Hepatocyte (in vitro differentiated cells): ENCODE measurements around the gene TRIM72. TPM values are rescaled to one million over a fixed set of nuclear protein-coding genes. Genes with fewer than 3 reads are reported as not detected.

Experiments
- DNase-seq: peaks from one replicate; pipeline ENCODE4 v3.0.0-alpha.2; 2016; ENCODE audit warnings: low spot score
- H2AFZ ChIP-seq: fragments of 200-600 bp; sonication (generic); 2 replicates; pipeline ENCODE4 v1.6.0; 2016; ENCODE audit warnings: antibody characterized with exemption, mild to moderate bottlenecking
- H3K27ac ChIP-seq: fragments of 200-600 bp; sonication (generic); 2 replicates; pipeline ENCODE4 v1.5.1; 2016; ENCODE audit warnings: mild to moderate bottlenecking
- H3K27me3 ChIP-seq: fragments of 200-600 bp; sonication (generic); 2 replicates; pipeline ENCODE4 v1.6.1; 2016
- H3K36me3 ChIP-seq: fragments of 200-600 bp; sonication (generic); replicated peaks from 2 replicates; pipeline ENCODE4 v1.5.1; 2016; ENCODE audit warnings: low read depth; ENCODE audit not compliant: insufficient read depth
- H3K4me1 ChIP-seq: fragments of 200-600 bp; sonication (generic); 2 replicates; pipeline ENCODE4 v1.5.1; 2016; ENCODE audit warnings: mild to moderate bottlenecking, moderate library complexity; ENCODE audit not compliant: insufficient read depth
- H3K4me2 ChIP-seq: fragments of 200-600 bp; sonication (generic); 2 replicates; pipeline ENCODE4 v1.6.0; 2016
- H3K4me3 ChIP-seq: fragments of 200-600 bp; sonication (generic); 2 replicates; pipeline ENCODE4 v1.5.1; 2016; ENCODE audit warnings: mild to moderate bottlenecking
- H3K79me2 ChIP-seq: fragments of 200-600 bp; sonication (generic); 2 replicates; pipeline ENCODE4 v1.6.0; 2017; ENCODE audit warnings: mild to moderate bottlenecking
- H3K9me2 ChIP-seq: fragments of 200-600 bp; sonication (generic); replicated peaks from 2 replicates; pipeline ENCODE4 v1.6.0; 2017; ENCODE audit warnings: mild to moderate bottlenecking; ENCODE audit not compliant: insufficient read depth
- H3K9me3 ChIP-seq: fragments of 200-600 bp; sonication (generic); 2 replicates; pipeline ENCODE4 v1.5.1; 2016; ENCODE audit warnings: low read depth, mild to moderate bottlenecking
- H4K20me1 ChIP-seq: fragments of 200-600 bp; sonication (generic); 2 replicates; pipeline ENCODE4 v1.6.0; 2016; ENCODE audit warnings: mild to moderate bottlenecking; ENCODE audit not compliant: insufficient read depth, poor library complexity, severe bottlenecking
- EZH2 ChIP-seq: fragments of 200-600 bp; sonication (generic); IDR thresholded peaks from 2 replicates; pipeline ENCODE4 v1.6.1; 2016; ENCODE audit warnings: antibody characterized with exemption, mild to moderate bottlenecking, borderline replicate concordance
- EZH2phosphoT487 ChIP-seq: fragments of 200-600 bp; sonication (generic); IDR thresholded peaks from one replicate; pipeline ENCODE4 v1.6.1; 2018; ENCODE audit warnings: antibody characterized with exemption, mild to moderate bottlenecking, low read depth, moderate library complexity; ENCODE audit not compliant: unreplicated experiment, severe bottlenecking
- WGBS: methylation state at CpG from one replicate; pipeline ENCODE4 v1.1.6; 2016; ENCODE audit warnings: low lambda C conversion rate; ENCODE audit errors: missing lambda C conversion rate; 5-methylcytosine and 5-hydroxymethylcytosine counted together
- polyA plus RNA-seq: library from polyadenylated mRNA; unstranded; fragments of >200 nt; fragmentation: Nextera tagmentation; extraction: Ambion mirVana; gene quantifications from 2 replicates; pipeline ENCODE4 v1.2.1, GENCODE V29; 2016
- total RNA-seq: library from RNA; depleted of rRNA; stranded (reverse); fragments of >200 nt; gene quantifications from 2 replicates; pipeline ENCODE4 v1.2.3, GENCODE V29; 2014
- TF ChIP-seq, protein P1 (sequence below): fragments of 200-600 bp; sonication (generic); IDR thresholded peaks from 2 replicates; pipeline ENCODE4 v1.5.1; 2016; ENCODE audit warnings: antibody characterized with exemption, mild to moderate bottlenecking; ENCODE audit not compliant: poor library complexity

The TRIM72 gene
- total and polyA plus RNA-seq, 2 experiments from 2014 or later = not detected

- Histone ChIP-seq H3K4me3 (no peak overlapping the region), H3K27ac (no peak overlapping the region), H3K27me3 (peaks cover 12% of the 10 kb centered on the region), H4K20me1 (no peaks in the 10 kb centered on the region), H3K9me3 (no peaks in the 10 kb centered on the region), H3K4me2 (no peak overlapping the region), H3K79me2 (no peaks in the 10 kb centered on the region), H2AFZ (no peak overlapping the region), H3K4me1 (peaks cover 14% of the 10 kb centered on the region), H3K36me3 (no peaks in the 10 kb centered on the region), H3K9me2 (no peaks in the 10 kb centered on the region)
- DNase-seq = no peak
- TF ChIP-seq, protein P1, sequence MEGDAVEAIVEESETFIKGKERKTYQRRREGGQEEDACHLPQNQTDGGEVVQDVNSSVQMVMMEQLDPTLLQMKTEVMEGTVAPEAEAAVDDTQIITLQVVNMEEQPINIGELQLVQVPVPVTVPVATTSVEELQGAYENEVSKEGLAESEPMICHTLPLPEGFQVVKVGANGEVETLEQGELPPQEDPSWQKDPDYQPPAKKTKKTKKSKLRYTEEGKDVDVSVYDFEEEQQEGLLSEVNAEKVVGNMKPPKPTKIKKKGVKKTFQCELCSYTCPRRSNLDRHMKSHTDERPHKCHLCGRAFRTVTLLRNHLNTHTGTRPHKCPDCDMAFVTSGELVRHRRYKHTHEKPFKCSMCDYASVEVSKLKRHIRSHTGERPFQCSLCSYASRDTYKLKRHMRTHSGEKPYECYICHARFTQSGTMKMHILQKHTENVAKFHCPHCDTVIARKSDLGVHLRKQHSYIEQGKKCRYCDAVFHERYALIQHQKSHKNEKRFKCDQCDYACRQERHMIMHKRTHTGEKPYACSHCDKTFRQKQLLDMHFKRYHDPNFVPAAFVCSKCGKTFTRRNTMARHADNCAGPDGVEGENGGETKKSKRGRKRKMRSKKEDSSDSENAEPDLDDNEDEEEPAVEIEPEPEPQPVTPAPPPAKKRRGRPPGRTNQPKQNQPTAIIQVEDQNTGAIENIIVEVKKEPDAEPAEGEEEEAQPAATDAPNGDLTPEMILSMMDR = no peak
- TF ChIP-seq EZH2phosphoT487 (no peak), EZH2 (no peak)
- WGBS = 95% methylated on average over 9 of the region's 9 CpGs
These were observed 8.8 kb upstream of the TRIM72 start for GRCh38 chr16:31204871-31205666.

DNA sequence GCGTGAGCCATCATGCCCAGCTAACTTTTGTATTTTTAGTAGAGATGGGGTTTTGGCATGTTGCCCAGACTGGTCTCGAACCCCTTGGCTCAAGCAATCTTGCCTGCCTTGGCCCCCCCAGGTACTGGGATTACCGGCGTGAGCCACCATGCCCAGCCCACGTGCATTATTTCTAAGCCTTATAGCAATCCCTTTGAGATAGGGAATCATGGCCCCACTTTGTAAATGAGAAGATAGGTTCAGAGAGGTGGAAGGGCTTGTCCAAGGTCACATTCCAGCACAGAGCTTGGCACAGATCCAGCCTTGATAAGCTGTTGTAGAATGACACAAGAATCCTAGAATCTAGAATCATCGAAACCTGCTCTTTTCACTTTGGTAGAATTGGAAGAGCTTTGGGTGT, 7.1 kb upstream of the TRIM72 start:
- H2AFZ ChIP-seq = no peak overlapping the region
- no peak overlapping the region for H3K4me2 ChIP-seq
- H3K4me1 ChIP-seq = peaks cover 2% of the 10 kb centered on the region
- TF ChIP-seq EZH2phosphoT487 = no peak
- TF ChIP-seq, protein P1 = no peak
- no peak for TF ChIP-seq EZH2
- WGBS = 59% methylated on average over 6 of the region's 6 CpGs
- no peaks in the 10 kb centered on the region for H3K36me3 ChIP-seq
- H3K27ac ChIP-seq = no peak overlapping the region
- H3K27me3 ChIP-seq = peaks cover 20% of the 10 kb centered on the region
- H3K79me2 ChIP-seq = no peaks in the 10 kb centered on the region
- H3K9me2 ChIP-seq = no peaks in the 10 kb centered on the region
- no peak for DNase-seq
- H3K4me3 ChIP-seq = no peak overlapping the region
- no peaks in the 10 kb centered on the region for H4K20me1 ChIP-seq
- no peaks in the 10 kb centered on the region for H3K9me3 ChIP-seq

DNA sequence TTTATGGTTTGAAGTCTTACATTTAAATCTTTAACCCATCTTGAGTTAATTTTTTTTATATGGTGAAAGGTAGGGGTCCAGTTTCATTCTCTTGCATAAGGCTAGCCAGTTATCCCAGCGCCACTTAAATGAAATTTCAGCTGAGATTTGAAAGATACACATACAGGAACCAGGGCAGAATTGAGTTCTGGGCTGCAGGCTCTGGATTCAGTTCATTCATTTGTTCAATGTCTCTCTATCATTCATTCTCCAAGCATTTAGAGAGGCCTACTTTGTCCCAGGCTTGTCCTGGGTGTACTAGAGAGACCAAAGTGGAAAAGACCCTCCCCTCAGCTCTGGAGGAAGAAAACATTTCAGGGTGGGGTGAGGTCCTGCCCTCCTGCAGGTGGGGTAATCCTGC, 577 bp upstream of the TRIM72 start:
- peaks cover 64% of the 10 kb centered on the region for H3K27me3 ChIP-seq
- no peaks in the 10 kb centered on the region for H3K9me2 ChIP-seq
- H4K20me1 ChIP-seq = no peaks in the 10 kb centered on the region
- TF ChIP-seq EZH2phosphoT487 (no peak), EZH2 (no peak)
- TF ChIP-seq, protein P1 = no peak
- no peaks in the 10 kb centered on the region for H3K9me3 ChIP-seq
- DNase-seq = no peak
- H3K4me1 ChIP-seq = peaks cover 27% of the 10 kb centered on the region
- H3K79me2 ChIP-seq = no peaks in the 10 kb centered on the region
- no peak overlapping the region for H3K27ac ChIP-seq
- WGBS = 85% methylated on average over 1 of the region's 1 CpG
- no peaks in the 10 kb centered on the region for H3K36me3 ChIP-seq
- no peak overlapping the region for H3K4me2 ChIP-seq
- no peak overlapping the region for H3K4me3 ChIP-seq
- no peak overlapping the region for H2AFZ ChIP-seq
